ELF-1 (cell line): ENCODE measurements around the gene EXOC3.
A peak's percentile ranks its signal among the peaks of the same experiment; 100 is the strongest.

Source experiments
- DNase-seq: peaks from one replicate; pipeline ENCODE4 v3.0.0-alpha.2; 2016; ENCODE audit warnings: low read depth, low spot score

EXOC3 gene

DNA sequence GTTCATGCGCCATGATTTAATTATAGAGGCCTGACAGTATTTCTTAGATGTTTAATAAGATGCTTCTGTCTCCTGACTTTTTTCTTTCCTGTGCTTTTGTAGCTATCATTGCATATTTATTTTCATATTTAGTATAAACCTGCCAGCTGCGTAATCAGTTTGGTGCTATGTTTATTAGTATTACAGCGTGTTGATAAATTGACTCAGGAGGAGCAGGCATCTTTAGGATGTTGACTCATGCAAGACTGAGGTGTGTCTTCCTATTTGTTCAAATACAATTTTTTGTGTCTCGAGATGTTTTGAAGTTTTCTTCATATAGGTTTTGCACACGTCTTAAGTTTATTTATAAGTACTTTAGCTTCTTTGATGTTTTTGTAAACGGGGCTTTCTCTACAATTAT is 35.9 kb upstream of the EXOC3 start:
- no peak for DNase-seq

DNA sequence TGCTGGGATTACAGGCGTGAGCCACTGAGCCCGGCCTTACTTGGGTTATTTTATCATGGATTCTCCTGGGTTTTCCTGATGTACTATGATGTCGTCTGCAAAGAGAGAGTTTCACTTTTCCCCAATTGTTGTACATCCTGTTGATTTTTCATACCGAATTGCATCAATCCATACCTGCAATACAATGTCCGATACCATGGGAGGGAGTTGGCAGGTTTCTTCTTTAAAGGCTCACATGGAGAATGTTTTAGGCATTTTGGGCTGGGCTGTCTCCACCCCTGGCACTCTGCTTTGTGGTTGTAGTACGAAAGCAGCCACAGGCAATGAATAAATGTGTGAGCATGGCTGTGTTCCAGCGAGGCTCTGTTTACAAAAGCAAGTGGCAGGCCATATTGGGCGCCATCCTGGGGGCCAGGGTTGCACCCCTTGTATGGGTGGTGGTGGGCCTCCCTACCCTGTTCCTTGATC is 35.1 kb upstream of the EXOC3 start:
- no peak for DNase-seq

DNA sequence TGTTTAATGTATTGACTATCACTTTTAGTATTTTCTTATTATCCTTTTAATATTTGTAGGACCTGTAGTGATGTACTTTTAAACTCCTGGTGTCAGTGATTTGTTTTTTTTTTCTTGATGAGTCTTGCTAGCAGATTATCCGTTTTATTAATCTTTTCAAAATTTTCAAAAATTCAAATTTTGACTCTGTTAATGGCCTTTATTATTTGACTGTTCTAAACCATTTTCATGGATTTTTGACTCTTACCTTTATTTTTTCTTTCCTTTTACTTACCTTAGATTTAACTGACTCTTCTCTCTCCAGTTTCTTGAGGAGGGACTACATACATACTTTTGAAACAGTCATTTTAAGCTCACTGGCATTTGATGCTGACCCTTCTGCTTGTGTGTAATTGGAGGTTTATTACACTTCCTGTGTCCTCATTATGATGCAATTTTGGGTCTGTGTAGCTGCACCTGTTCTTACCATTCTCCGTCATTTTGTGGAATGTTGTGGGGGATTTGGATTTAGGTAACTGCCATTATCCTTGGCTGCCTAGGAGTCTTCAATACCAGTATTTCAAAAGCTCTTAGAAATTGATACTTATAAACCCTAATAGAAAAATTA is 32.0 kb upstream of the EXOC3 start:
- DNase-seq: no peak

DNA sequence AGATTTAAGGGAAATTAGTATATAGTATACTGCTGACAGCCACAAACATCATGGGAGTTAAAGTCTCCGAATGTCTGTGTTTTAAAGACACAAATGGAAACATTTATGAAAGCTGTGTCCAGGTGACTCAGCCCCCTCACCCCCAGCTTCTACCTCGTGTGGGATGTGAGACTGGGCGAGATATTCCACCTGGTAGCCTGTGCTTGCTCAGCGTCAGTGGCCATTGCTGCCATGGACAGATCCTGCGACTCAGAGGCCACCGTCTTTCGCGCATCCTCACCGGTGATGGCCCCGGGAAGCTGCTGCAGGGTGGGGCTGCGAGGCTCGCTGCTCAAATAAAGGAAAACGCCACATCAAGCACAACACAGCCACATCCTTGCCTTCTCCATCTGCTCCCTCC is 31.2 kb upstream of the EXOC3 start:
- DNase-seq: no peak

DNA sequence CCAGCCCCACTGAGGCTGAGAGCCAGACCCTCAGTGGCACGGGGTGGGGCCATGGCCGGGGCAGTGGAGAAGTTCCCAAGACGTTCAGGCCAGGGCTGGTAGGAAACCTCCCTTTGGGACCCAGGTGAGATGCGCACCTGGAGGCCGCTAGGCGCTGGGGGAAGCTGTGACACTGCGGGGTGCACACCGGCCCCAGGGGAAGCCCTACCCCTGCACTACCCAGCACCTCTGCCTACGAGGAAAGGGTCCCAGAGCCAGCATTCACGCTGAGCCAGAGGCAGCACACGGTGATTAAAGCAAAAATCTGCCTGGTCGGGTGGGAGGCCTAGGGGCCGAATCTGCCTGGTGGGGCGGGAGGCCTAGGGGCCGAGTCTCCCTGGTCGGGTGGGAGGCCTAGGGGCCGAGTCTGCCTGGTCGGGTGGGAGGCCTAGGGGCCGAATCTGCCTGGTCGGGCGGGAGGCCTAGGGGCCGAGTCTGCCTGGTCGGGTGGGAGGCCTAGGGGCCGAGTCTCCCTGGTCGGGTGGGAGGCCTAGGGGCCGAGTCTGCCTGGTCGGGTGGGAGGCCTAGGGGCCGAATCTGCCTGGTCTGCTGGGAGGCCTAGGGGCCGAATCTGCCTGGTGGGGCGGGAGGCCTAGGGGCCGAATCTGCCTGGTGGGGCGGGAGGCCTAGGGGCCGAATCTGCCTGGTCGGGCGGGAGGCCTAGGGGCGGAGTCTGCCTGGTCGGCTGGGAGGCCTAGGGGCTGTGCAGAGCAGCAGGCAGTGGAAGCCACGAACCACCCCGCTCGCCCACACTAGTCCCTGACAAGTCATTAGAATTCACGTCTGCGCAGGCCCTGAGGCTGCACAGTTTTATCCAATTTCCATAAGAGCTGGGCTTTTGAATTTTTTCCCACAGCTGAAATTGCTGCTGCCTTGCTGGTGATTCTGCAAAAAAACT is 27.7 kb upstream of the EXOC3 start:
- peak; percentile 90 for DNase-seq

DNA sequence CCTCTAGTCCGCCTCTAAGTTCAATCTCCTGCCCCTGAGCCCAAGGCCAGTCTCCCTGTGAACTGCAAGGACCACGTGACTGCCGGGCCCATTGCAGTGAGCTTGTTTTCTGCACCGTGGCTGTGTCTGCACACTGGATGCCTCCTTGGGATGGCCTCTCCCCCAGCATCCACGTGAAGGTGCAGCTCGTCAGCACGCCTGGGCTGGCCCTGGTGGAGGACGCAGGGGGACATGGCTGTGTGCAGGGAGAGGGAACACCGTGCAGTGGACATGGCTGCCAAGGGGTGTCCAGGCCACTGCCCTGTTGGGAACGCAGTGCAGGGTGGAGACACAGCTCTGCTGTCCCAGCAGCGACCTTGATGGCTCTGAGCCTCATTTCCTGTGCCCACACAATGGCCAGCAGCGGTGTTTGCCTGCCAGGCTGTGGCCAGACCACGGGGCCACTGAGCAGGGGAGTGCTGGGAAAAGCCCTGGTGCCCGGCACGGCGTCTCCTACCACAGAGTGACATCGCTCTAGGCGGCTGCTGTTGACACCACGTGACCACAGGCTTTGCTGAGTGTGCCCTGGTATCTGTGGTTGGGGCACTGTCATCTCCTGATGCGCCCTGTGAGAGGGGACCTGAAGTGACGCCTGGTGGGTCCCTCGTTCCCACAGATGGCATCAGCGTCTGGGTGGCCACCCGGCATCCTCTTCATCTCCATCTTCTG is 26.9 kb upstream of the EXOC3 start:
- no peak for DNase-seq

DNA sequence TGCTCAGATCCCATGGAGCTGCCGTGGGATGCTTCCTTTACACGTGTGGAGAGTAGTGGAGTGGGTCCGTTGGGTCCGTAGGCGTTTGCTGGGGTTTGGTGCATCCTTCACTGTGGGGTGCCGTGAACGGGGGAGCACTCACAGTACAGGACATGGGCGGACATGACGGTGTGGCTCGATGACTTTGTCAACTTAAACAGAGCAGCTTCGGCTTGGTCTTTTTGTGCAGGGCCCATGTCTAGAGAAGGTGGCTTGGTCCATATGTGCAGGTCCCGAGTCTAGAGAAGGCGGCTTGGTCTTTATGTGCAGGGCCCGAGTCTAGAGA is 26.4 kb upstream of the EXOC3 start:
- DNase-seq: no peak

DNA sequence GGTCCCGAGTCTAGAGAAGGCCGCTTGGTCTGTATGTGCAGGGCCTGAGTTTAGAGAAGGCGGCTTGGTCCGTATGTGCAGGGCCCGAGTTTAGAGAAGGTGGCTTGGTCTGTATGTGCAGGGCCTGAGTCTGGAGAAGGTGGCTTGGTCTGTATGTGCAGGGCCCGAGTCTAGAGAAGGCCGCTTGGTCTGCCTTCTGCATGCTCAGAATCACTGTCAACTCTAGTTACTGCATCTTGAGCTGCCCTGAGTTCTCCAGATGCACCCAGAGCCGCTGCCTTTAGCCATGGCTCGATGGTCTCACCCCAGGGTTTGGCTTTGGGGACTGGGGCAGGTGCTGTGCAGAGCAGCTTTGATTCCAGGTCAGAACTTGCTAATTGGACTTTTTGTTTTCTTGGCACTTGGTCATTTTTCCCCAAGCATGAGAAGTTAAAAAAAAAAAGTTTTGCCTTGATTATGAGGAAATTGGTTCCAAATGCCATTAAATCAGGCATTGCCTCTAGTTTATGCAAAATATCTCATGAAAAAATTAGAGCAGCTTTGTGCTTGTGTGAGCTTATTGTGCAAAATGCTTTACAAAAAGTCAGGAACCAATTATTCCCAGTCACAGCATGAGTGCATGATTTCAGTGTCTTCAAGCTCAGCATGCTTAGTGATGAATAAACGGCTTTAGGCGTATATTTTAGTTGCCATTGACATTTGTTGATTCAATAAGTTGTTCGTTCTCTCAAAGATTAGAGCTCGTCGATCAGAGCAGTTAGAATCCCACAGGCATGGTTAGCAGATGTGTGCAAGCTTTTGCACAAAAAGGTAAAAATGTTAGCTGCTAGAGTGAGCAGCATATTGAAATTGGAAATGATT is 25.4 kb upstream of the EXOC3 start:
- no peak for DNase-seq

DNA sequence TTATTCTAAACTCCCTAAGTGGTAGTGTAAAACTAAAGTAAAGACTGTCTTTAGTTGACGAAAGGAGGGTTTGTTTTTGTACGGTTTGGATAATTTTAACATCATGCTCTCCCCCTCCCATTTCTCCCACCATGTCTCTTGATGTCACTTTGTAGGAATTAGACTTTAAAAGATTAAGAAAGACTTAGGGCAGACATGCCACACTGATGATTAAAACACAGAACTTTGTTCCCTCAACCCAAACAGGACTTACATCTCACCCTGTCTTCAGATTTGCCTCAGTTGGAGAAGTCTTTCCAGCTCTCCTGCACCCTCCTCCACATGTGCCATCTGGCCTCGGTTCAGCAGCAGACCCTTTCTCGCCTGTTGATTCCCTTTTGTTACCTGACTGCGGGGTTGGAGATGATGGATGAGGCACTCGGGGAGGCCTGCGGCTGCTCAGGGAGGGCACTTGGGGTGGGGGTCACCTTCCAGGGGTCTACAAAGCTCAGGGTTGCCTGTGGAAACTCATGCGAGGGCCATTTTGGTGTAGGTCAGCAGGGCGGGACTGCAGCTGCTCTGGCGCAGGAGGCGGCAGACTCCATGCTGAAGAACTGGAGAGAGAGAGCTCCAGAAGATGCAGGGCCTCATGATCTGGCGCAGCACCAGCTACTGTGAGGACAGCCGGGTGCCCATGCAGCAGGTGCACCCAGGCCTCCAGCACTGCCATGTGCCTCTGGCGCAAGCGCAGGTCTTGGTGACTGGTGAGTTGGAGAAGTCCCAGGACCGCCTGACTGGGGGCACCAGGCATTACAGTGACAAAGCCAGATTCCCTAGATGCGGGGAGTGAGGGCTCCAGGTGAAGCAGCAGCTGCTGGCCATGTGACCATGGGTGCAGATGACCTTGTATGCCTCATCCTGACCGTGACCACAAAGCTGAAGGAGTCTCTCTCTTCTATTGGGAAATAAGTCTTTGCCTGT is 24.5 kb upstream of the EXOC3 start:
- no peak for DNase-seq

DNA sequence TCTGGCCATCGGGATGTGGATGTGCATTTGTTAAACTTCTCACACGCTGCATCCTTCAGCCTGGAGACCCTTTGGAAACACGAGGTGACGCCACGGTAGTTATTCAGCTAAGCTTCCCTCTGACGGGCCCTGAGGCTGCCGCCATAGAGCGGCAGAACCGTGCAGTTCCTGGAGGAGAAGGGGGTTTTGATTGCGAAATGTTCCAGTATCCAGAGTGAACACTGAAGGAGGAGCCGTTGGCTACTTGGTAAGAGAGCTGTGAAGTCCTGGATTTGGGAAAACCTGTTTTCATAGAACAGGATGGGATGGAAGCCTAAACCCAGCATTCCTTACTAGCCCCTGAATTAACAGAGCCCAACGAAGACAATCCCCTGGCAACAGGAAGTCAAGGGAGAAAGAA is 23.0 kb upstream of the EXOC3 start:
- DNase-seq: no peak

DNA sequence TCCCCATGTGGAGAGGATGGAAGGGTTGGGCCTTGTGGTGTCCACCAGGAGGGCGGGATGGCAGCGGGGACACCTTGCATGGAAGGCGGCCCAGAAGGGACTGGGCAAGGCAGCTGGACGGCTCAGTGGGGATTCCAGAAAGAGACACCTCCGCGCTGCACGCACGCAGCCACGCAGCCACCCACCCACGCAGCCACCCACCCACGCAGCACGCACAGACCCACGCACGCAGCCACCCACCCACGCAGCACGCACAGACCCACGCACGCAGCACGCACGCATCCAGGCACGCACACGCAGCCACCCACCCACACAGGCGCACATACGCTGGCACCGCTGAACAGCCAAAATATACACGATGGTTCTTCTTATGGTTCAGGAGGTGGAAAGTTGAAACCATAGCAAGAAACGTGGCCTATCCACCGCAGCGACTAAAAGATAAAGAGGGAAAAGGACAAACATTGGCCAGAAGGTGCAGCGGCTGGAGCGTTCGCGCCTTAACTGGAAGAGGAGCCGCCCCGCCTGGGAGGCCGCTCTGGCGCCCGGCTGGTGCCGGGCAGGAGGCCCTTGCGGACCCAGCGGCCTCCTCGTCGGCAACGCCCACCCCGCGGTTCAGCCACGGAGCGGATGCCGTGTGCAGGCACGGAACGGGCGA is 22.2 kb upstream of the EXOC3 start:
- no peak for DNase-seq

DNA sequence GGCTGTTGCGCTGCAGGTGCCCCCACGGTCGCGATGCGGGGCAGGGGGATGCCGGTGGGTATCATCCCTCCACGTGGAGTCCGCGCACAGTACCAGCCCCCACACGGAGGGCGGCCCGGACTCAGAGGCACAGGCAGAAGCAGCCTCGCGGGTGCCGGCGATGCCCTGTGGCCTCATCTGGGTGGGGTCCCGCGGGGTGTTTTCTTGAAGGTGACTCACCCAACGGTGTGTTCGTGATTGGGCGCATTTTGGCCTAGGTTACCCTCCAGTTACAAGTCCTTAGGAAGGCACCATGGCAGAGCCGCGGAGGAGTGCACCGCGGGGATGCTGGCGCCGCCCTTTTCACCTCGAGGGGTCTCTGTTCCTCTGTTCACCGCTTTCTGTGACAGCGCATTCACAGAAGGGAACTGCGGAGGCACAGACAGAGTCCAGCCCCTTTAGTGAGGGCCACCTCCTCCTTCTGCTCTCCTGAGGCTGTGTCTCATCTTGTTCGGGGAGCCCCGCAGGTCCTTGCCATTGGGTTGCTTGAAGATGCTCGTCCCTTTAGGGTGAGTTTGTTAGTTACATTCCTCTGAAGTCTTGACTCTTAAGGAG is 21.6 kb upstream of the EXOC3 start:
- DNase-seq: no peak

DNA sequence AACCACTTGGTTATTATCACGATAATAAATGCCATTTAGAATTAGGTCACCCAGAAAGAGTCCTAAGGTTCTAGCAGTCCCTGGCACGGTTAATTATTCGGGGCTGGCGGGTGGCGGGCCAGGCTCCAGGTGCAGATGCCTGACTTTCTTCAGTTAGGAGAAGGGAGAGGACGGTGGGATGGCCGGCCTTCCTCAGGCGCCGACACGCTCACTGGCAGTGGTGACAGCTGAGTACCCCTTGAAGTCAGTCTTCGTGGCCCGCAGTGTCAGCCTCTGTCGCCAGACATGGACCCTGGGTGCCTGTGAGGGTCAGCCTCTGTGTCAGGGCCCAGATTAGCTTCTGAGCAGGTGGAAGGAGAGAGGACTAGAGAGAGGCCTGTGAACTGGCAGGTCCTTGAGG is 21.1 kb upstream of the EXOC3 start:
- no peak for DNase-seq

DNA sequence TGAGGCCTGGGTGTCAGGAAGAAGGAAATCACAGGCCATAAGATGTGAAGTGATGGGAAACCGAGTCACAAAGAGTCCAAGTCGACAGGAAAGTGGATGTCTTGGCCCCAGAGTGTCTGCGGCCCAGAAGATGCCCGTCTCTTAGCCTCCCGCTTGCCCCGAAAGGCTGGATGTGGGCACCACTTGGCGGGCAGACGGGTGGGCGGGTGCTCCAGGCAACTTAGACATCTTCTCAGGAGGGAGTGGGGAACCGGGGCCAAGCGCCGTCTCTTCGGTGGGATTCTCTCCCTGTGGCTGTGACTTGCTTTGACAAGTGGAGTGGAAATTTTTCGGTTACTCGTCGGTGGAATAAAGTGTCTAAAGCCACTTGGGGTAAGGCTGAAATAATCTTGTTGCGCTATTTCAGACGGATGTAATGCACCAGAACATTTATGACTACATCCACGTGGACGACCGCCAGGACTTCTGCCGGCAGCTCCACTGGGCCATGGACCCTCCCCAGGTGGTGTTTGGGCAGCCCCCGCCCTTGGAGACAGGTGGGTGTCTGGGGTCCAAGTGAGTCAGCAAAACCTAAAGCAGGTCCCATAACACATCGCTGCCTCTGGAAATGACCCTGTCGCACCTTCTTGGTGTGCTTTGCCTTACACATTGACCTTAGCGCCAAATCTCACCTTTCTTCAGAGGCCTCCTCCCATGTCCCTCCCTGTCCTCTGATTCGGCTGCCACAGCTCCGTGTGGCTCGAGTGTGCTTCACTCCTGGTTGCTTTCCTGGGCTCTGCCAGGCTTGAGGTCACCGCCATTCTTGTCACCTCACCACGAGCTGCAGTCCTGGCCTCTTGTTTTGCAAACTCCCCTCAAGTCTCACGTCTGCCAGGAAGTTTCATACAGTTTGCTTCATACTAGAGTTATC is 20.4 kb upstream of the EXOC3 start:
- no peak for DNase-seq

DNA sequence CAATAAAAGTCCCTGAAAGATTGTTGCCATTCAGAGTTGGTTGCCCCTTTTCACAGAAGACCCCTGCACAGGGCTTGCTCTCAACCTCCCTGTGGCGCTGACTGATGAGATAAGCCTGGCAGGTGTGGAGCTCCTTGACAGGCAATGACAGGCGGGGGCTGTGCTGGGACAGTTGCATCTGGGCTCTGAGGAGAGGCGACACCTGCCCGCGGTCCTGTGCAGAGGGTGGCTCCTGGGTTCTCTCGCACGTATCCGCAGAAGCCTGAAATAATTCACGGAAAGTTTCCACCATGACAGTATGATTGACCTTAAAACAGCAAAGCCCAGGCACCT is 19.8 kb upstream of the EXOC3 start:
- no peak for DNase-seq

DNA sequence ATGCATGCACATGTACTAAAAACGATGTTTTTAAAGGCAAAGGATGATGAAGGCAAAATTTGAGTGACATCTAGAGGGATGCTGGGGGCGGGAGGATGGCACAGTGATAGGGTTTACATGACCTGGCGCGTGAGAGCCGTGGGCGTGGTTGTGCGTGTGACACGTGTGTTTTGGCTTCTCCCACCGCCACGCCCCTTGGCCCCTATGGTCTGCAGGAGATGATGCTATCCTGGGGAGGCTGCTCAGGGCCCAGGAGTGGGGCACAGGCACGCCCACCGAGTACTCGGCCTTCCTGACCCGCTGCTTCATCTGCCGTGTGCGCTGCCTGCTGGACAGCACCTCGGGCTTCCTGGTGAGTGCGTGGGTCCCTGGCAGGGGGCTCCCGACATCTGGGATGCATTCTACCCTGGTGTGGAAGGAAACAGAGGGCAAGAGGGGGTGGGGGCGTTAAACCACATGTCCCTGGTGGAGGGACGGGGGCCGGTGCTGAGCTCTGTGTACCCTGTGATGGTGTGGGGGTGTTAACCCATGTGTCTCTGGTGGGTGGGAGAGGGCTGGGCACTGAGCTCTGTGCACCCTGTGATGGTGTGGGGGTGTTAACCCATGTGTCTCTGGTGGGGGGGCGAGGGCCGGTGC is 19.2 kb upstream of the EXOC3 start:
- no peak for DNase-seq

DNA sequence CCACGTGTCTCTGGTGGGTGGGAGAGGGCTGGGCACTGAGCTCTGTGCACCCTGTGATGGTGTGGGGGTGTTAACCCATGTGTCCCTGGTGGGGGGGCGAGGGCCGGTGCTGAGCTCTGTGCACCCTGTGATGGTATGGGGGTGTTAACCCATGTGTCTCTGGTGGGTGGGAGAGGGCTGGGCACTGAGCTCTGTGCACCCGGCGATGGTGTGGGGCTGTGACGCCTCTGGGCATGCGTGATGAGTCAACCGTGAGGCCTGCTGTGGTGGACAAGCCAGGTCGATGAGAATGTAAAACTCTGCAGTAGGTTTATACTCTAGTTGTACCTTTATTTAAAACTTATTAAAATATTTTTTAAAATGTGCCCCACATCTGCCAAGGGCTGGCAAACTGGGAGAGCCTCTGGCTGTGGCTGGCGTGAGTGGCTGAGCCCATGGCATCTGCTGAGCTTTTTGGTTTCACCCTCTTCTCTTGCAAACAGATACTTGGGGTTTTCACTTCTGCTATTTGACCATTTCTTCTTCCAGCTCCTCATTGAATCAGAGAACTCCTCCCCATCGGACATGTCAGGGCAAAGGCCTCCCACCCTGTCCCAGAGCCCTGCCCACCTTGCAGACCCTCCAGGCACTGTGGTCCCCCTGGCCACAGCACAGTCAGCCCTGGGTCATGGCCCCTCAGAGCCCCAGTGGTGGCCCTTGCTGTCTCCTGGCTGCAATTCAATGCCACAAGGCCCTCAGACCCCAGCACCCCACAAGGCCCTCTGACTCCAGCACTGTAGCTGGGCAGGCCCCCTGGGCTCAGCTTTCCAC is 18.5 kb upstream of the EXOC3 start:
- DNase-seq: no peak
